AG04450 (cell line): ENCODE measurements around the gene PRPF40B. TPM values are rescaled to one million over a fixed set of nuclear protein-coding genes. Genes with fewer than 3 reads are reported as not detected.
A peak's percentile ranks its signal among the peaks of the same experiment; 100 is the strongest.

ENCODE experiments used
- CTCF ChIA-PET: fragments of 300-600, 350-600 bp; formaldehyde crosslinking; extraction: SDS; loops from one replicate; lab custom pipeline; 2022; ENCODE audit warnings: antibody characterized with exemption, inconsistent platforms; lab: Charles Lee
- POLR2A ChIA-PET: fragments of 350-600 bp; formaldehyde crosslinking; extraction: SDS; loops from one replicate; lab custom pipeline; 2021; ENCODE audit warnings: antibody characterized with exemption, inconsistent platforms; lab: Yijun Ruan, JAX
- DNase-seq: peaks from one replicate; pipeline ENCODE4 v3.0.0-alpha.2; 2011; ENCODE audit warnings: low read depth, low spot score
- H3K27ac ChIP-seq: one replicate; pipeline ENCODE4 v1.5.1; 2012; ENCODE audit warnings: low read depth, low read length, control low read depth
- H3K27me3 ChIP-seq: one replicate; pipeline ENCODE4 v1.6.0; 2012; ENCODE audit warnings: low read length; ENCODE audit not compliant: control insufficient read depth, insufficient read depth
- H3K4me3 ChIP-seq: 2 replicates; pipeline ENCODE4 v1.5.1; 2011; ENCODE audit warnings: mild to moderate bottlenecking, low read depth, low read length, control low read depth
- H3K9me3 ChIP-seq: 2 replicates; pipeline ENCODE4 v1.5.1; 2012; ENCODE audit warnings: low read length; ENCODE audit not compliant: control insufficient read depth, insufficient read depth
- polyA plus RNA-seq: library from polyadenylated mRNA; depleted of rRNA; stranded (reverse); fragments of >200 nt; gene quantifications from 2 replicates; pipeline ENCODE4 v1.2.3, GENCODE V29; 2011
- TF ChIP-seq, protein P1 (sequence below): IDR thresholded peaks from 2 replicates; pipeline ENCODE4 v1.5.1; 2011; ENCODE audit warnings: low read depth, low read length, control low read depth, inconsistent platforms

Gene PRPF40B
- polyA plus RNA-seq, 1 experiment, result 9.0 TPM

DNA sequence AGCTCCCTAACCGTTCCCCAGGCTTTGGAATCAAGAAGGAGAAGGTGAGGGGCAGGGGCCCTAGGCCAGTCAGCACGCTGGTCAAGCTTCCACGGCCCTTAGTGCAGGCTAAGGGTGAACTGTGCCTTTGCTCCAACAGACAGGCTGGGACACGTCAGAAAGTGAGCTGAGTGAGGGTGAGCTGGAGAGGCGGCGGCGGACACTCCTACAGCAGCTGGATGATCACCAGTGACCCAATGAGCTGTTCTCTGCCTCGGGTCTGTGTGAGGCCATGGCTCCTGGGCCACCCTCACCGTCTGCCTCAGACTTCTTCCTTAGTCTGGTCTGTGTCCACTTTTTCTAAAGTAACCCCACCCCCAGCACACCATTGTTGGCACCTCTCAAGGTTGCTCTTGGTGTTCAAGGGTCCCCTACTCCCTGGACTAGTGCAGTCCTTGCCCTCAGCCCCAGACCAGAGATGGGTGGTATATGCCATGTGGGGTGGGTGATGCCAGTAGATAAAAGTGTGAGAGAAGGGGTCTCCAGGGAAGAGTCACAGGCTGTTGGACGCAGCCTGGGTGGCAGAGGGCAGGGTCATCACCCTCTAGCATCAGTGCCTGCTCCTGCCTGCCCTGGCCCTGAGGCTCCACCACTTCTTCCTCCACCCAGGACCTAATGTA, 20.7 kb downstream of the PRPF40B start:
- Histone ChIP-seq H3K9me3 (no peaks in the 10 kb centered on the region), H3K27ac (no peak overlapping the region), H3K4me3 (no peak overlapping the region), H3K27me3 (no peaks in the 10 kb centered on the region)
- CTCF ChIA-PET, result interaction anchor here (0.6 to 3.8 kb wide), 9 partner anchors 11 to 108 kb away, joined by 3 to 76 read pairs (median 11); partner anchors contain the start of gene TMBIM6
- TF ChIP-seq, protein P1, sequence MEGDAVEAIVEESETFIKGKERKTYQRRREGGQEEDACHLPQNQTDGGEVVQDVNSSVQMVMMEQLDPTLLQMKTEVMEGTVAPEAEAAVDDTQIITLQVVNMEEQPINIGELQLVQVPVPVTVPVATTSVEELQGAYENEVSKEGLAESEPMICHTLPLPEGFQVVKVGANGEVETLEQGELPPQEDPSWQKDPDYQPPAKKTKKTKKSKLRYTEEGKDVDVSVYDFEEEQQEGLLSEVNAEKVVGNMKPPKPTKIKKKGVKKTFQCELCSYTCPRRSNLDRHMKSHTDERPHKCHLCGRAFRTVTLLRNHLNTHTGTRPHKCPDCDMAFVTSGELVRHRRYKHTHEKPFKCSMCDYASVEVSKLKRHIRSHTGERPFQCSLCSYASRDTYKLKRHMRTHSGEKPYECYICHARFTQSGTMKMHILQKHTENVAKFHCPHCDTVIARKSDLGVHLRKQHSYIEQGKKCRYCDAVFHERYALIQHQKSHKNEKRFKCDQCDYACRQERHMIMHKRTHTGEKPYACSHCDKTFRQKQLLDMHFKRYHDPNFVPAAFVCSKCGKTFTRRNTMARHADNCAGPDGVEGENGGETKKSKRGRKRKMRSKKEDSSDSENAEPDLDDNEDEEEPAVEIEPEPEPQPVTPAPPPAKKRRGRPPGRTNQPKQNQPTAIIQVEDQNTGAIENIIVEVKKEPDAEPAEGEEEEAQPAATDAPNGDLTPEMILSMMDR, result no peak
- no peak for DNase-seq
- POLR2A ChIA-PET, result interaction anchor here (1.2 to 3.1 kb wide), 2 partner anchors 30 to 97 kb away, joined by 3 to 7 read pairs; partner anchors contain the start of gene TMBIM6

DNA sequence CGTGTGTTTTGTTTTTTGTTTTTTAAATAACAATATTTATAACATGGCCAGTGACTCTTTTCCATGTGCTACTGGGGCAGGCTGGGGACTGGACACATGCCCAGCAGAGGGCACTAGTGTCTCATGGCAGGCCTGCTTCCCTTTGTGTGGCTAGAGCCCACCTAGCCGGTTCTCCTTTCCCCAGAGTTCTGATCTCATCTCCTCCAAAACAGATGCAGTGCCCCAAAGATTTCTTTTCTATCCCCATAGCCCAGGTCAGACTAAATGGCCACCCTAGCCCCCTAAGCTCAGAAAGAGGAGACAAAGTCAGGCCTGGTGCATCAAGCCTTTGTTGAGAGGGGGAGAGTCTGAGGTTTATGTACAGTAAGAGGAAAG, 21.2 kb downstream of the PRPF40B start:
- TF ChIP-seq, protein P1, result peak; percentile 99
- peak; percentile 54 for DNase-seq
- Histone ChIP-seq H3K4me3 (no peak overlapping the region), H3K27ac (no peak overlapping the region), H3K27me3 (no peaks in the 10 kb centered on the region), H3K9me3 (no peaks in the 10 kb centered on the region)
- ChIA-PET CTCF (interaction anchor here (0.6 to 3.8 kb wide), 20 partner anchors 8 to 662 kb away, joined by 3 to 76 read pairs (median 4); partner anchors contain the start of gene TMBIM6), POLR2A (interaction anchor here (0.6 to 1.2 kb wide), 2 partner anchors 29 to 96 kb away, joined by 3 read pairs; no protein-coding TSS in a partner anchor)

DNA sequence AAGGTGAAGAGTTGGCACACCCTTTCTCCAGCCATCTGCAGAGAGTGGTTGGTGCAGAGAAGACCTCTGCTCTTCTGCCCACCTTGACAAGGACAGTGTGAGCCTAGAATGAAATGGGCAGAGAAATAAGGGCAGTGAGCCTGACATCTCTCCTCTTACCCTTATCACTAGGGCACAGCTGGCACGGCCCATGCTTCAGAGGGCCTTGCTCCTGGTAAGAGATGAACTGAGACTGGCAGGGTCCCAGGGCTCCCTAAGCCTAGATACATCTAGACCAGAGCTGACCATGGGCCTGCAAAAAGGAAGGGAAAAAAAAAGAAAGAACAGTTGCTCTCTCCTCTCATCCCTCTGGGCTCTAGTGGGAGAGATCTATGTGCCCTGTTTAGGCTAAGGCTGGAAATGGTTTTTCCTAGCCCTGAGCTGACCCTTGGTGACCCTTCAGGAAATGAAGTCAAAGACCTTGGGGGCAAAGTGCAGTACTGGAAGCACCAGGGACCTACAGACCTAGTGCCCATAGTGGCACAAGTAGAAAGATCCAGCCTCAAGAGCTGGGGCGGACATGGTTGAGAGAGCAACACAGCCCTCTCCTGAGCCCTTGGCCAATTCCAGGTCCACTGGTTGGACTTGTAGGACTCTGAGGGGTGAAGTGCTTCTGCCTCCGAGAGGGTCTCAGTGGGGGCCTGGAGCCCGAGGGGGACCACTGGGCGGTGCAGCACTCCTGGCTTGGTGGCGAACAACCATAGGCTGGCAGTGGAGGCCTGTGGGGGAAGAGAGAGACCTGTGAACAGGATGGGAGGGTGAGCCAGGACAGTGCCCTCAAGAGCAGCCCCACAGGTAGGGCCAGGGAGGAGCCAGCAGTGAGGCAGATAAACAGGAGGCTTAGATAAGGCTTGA, 22.0 kb downstream of the PRPF40B start:
- CTCF ChIA-PET, result interaction anchor here (0.5 to 3.8 kb wide), 22 partner anchors 9 to 663 kb away, joined by 3 to 76 read pairs (median 3); partner anchors contain the start of gene TMBIM6
- Histone ChIP-seq H3K9me3 (no peaks in the 10 kb centered on the region), H3K4me3 (no peak overlapping the region), H3K27me3 (no peaks in the 10 kb centered on the region), H3K27ac (no peak overlapping the region)
- TF ChIP-seq, protein P1, result no peak
- POLR2A ChIA-PET, result interaction anchor here (0.6 kb wide), 1 partner anchor 96 kb away, joined by 3 read pairs; no protein-coding TSS in a partner anchor
- no peak for DNase-seq

DNA sequence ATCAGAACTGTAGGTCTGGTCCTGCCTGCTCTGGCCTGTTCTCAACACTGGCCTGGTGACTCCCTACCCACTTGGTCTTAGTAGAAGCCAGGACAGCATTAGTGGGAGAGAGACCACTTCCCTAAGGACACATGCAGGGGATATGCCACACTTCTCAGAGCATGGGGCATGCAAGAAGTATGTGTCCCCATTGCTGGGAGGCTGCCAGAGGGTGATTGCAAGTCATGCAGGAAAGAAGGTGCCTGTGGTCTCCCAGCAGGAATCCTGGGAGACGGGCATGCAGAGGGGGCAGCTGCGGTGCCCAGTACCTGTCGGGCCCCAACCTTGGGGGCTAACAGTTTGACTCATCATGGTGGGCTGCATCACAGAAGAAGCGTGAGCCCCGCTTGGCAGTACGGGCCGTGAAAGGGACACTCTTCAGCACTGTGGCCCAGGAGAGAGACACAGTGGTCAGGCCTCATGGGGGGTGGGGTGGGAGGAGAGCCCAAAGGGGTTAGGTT, 23.0 kb downstream of the PRPF40B start:
- ChIA-PET POLR2A (interaction anchor here (0.7 to 1.7 kb wide), 2 partner anchors 60 to 251 kb away, joined by 4 to 7 read pairs; no protein-coding TSS in a partner anchor), CTCF (interaction anchor here (0.6 to 3.8 kb wide), 5 partner anchors 47 to 632 kb away, joined by 3 to 76 read pairs (median 3); no protein-coding TSS in a partner anchor)
- no peak for DNase-seq
- no peak overlapping the region for H3K27ac ChIP-seq
- TF ChIP-seq, protein P1, result no peak
- no peak overlapping the region for H3K4me3 ChIP-seq
- no peaks in the 10 kb centered on the region for H3K27me3 ChIP-seq
- no peaks in the 10 kb centered on the region for H3K9me3 ChIP-seq
